HG02885 (cell line): ENCODE data around the gene SEMA4A.
"Not testable (repeated sequence)": the region's sequence is repeated elsewhere in the genome, so short reads cannot be mapped to it uniquely, and the experiment has no call there.

Experiments used
- ATAC-seq: cut with Tn5 transposase; IDR thresholded peaks from one replicate; pipeline ENCODE4 v1.9.1; 2021; ENCODE audit warnings: mild to moderate bottlenecking; ENCODE audit not compliant: unreplicated experiment, poor library complexity

SEMA4A gene

GRCh38 chr1:156153362-156153761 lies at the start of gene SEMA4A:
TSS of gene SEMA4A (plus strand) at chr1:156153585. CDS start at chr1:156154579, 994 bp downstream.
- ATAC-seq, result no peak

- no peak for ATAC-seq
Measured at GRCh38 chr1:156104065-156104810, 49.1 kb upstream of the SEMA4A start.

- no peak for ATAC-seq
Measured at GRCh38 chr1:156104861-156105832, 48.2 kb upstream of the SEMA4A start.

- no peak for ATAC-seq
Measured at GRCh38 chr1:156106624-156107488, 46.5 kb upstream of the SEMA4A start.

- ATAC-seq, result no peak
Measured at GRCh38 chr1:156108057-156108456, 45.3 kb upstream of the SEMA4A start.

GRCh38 chr1:156108664-156109241 lies 44.6 kb upstream of the SEMA4A start:
- no peak for ATAC-seq

- no peak for ATAC-seq
Measured at GRCh38 chr1:156110252-156110651, 43.1 kb upstream of the SEMA4A start.

- ATAC-seq, result no peak
Measured at GRCh38 chr1:156111355-156111962, 41.9 kb upstream of the SEMA4A start.

- ATAC-seq, result no peak
Measured at GRCh38 chr1:156112276-156113137, 40.9 kb upstream of the SEMA4A start.

GRCh38 chr1:156113282-156113950 lies 40.0 kb upstream of the SEMA4A start:
- ATAC-seq, result no peak

- ATAC-seq, result no peak
Measured at GRCh38 chr1:156114101-156114918, 39.1 kb upstream of the SEMA4A start, which contains the start of gene LMNA. TSS of gene LMNA (plus strand) at chr1:156114711. CDS start at chr1:156114919, 208 bp downstream.

GRCh38 chr1:156114919-156115513 lies 38.4 kb upstream of the SEMA4A start:
- no peak for ATAC-seq

GRCh38 chr1:156115514-156116374 lies 37.6 kb upstream of the SEMA4A start:
- ATAC-seq, result no peak

GRCh38 chr1:156116731-156117130 lies 36.7 kb upstream of the SEMA4A start:
- ATAC-seq, result not testable (repeated sequence)

- no peak for ATAC-seq
Measured at GRCh38 chr1:156117414-156118176, 35.8 kb upstream of the SEMA4A start.
